ENCODE measurements around the gene SH3GLB1.

The SH3GLB1 gene

GRCh38 chr1:86739648-86740509 is 35.5 kb downstream of the SH3GLB1 start:
- Histone ChIP-seq H3K27me3 (ENCODE audit: insufficient read depth, low read depth) (no peaks in the 10 kb centered on the region), H3K9ac (no peak overlapping the region), H3K79me2 (ENCODE audit: insufficient read depth, low read depth) (no peaks in the 10 kb centered on the region), H4K20me1 (ENCODE audit: insufficient read depth) (no peaks in the 10 kb centered on the region), H2AFZ (ENCODE audit: low read depth) (no peak overlapping the region), H3K4me1 (ENCODE audit: low read depth, poor library complexity, severe bottlenecking) (peaks cover 7% of the 10 kb centered on the region), H3K4me3 (IDR thresholded peaks at IDR 0.05; ENCODE audit: insufficient read depth, low read depth, low read length) (no peak overlapping the region), H3K4me2 (no peak overlapping the region), H3K36me3 (ENCODE audit: insufficient read depth) (no peaks in the 10 kb centered on the region), H3K27ac (no peak overlapping the region)
- TF ChIP-seq CTCF (conservative IDR thresholded peaks at IDR 0.05; ENCODE audit: low read depth, low read length): no peak

DNA sequence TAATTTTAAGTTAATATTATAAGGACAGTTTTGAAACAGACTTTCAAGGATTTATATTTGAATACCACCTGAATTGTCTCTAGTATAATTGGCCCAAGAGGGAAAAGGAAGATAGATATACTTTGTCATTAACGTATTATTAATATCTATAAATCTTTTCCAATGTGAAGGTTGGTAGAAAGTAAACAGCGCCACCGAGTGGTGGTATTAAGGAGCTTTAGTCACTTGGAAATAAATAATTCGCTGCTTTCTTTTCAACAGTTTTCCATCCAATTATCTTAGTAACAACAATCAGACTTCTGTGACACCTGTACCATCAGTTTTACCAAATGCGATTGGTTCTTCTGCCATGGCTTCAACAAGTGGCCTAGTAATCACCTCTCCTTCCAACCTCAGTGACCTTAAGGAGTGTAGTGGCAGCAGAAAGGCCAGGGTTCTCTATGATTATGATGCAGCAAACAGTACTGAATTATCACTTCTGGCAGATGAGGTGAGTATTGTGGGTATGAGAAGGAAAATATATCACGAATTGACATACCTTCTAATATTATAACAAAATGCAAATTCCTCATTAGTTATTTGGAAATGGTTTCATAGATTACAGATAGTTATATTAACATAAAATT is 37.7 kb downstream of the SH3GLB1 start:
- Histone ChIP-seq H2AFZ (ENCODE audit: low read depth) (no peak overlapping the region), H3K36me3 (ENCODE audit: insufficient read depth) (no peaks in the 10 kb centered on the region), H3K27me3 (ENCODE audit: insufficient read depth, low read depth) (no peaks in the 10 kb centered on the region), H4K20me1 (ENCODE audit: insufficient read depth) (no peaks in the 10 kb centered on the region), H3K4me1 (ENCODE audit: low read depth, poor library complexity, severe bottlenecking) (peaks cover 7% of the 10 kb centered on the region), H3K27ac (no peak overlapping the region), H3K9ac (no peak overlapping the region), H3K4me2 (no peak overlapping the region), H3K79me2 (ENCODE audit: insufficient read depth, low read depth) (no peaks in the 10 kb centered on the region), H3K4me3 (IDR thresholded peaks at IDR 0.05; ENCODE audit: insufficient read depth, low read depth, low read length) (no peak overlapping the region)
- TF ChIP-seq CTCF (conservative IDR thresholded peaks at IDR 0.05; ENCODE audit: low read depth, low read length): peak; percentile 72

DNA sequence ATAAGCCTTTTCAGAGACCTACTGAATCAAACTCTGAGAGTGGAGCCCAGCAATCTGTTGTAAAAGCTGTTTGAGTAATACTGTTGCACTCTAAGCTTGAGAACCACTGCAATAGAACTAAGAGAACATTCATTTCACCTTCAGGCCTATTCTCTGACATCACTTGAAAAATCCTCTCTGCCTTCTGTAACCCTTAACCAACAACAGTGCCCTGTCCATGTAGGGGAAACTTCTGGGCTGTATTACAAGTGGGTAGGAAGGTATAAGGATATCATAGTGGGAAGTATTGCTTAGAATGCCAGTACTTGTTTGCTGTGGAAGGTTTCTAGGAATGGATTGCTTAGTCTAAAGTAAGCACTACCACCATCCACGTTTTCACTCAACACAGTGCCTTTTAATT is 42.9 kb downstream of the SH3GLB1 start:
- no peak for TF ChIP-seq CTCF (conservative IDR thresholded peaks at IDR 0.05; ENCODE audit: low read depth, low read length)
- no peaks in the 10 kb centered on the region for H3K27me3 ChIP-seq (ENCODE audit: insufficient read depth, low read depth)
- H3K36me3 ChIP-seq (ENCODE audit: insufficient read depth): no peaks in the 10 kb centered on the region
- H3K4me1 ChIP-seq (ENCODE audit: low read depth, poor library complexity, severe bottlenecking): no peaks in the 10 kb centered on the region
- H2AFZ ChIP-seq (ENCODE audit: low read depth): no peak overlapping the region
- H3K27ac ChIP-seq: no peak overlapping the region
- no peaks in the 10 kb centered on the region for H3K79me2 ChIP-seq (ENCODE audit: insufficient read depth, low read depth)
- H3K9ac ChIP-seq: no peak overlapping the region
- no peak overlapping the region for H3K4me2 ChIP-seq
- no peak overlapping the region for H3K4me3 ChIP-seq (IDR thresholded peaks at IDR 0.05; ENCODE audit: insufficient read depth, low read depth, low read length)
- no peaks in the 10 kb centered on the region for H4K20me1 ChIP-seq (ENCODE audit: insufficient read depth)

GRCh38 chr1:86748622-86749373 is 44.4 kb downstream of the SH3GLB1 start:
- no peaks in the 10 kb centered on the region for H3K36me3 ChIP-seq (ENCODE audit: insufficient read depth)
- TF ChIP-seq CTCF (conservative IDR thresholded peaks at IDR 0.05; ENCODE audit: low read depth, low read length): no peak
- H3K4me2 ChIP-seq: no peak overlapping the region

More at GRCh38 chr1:86748622-86749373, 44.4 kb downstream of the SH3GLB1 start:
- Histone ChIP-seq H3K4me1 (ENCODE audit: low read depth, poor library complexity, severe bottlenecking) (peaks cover 7% of the 10 kb centered on the region), H4K20me1 (ENCODE audit: insufficient read depth) (no peaks in the 10 kb centered on the region), H3K27ac (no peak overlapping the region), H2AFZ (ENCODE audit: low read depth) (no peak overlapping the region), H3K79me2 (ENCODE audit: insufficient read depth, low read depth) (no peaks in the 10 kb centered on the region), H3K27me3 (ENCODE audit: insufficient read depth, low read depth) (no peaks in the 10 kb centered on the region), H3K9ac (no peak overlapping the region), H3K4me3 (IDR thresholded peaks at IDR 0.05; ENCODE audit: insufficient read depth, low read depth, low read length) (no peak overlapping the region)
